ENCODE results near the gene PLIN1.

PLIN1 gene

GRCh38 chr15:89630260-89630659, 48.9 kb downstream of the PLIN1 start:
- peaks cover 62% of the 10 kb centered on the region for H3K36me3 Mint-ChIP-seq (ENCODE audit: low read depth)
- H3K4me1 Mint-ChIP-seq (ENCODE audit: low read depth) = peaks cover 5% of the 10 kb centered on the region
- no peaks in the 10 kb centered on the region for H3K27me3 Mint-ChIP-seq
- H3K27ac Mint-ChIP-seq = no peak overlapping the region
- peaks cover 1% of the 10 kb centered on the region for H3K9me3 Mint-ChIP-seq
- no peak overlapping the region for H3K4me3 Mint-ChIP-seq

GRCh38 chr15:89629829-89630228, 49.3 kb downstream of the PLIN1 start:
- Mint-ChIP-seq H3K27me3 (no peaks in the 10 kb centered on the region), H3K9me3 (no peaks in the 10 kb centered on the region), H3K4me1 (ENCODE audit: low read depth) (peaks cover 5% of the 10 kb centered on the region), H3K27ac (no peak overlapping the region), H3K4me3 (peak overlapping the region; percentile 6), H3K36me3 (ENCODE audit: low read depth) (peaks cover 63% of the 10 kb centered on the region)

- H3K9me3 Mint-ChIP-seq = no peaks in the 10 kb centered on the region
- H3K4me3 Mint-ChIP-seq = peak overlapping the region; percentile 6
- H3K27ac Mint-ChIP-seq = no peak overlapping the region
- H3K36me3 Mint-ChIP-seq (ENCODE audit: low read depth) = peaks cover 71% of the 10 kb centered on the region
- no peaks in the 10 kb centered on the region for H3K27me3 Mint-ChIP-seq
- peaks cover 5% of the 10 kb centered on the region for H3K4me1 Mint-ChIP-seq (ENCODE audit: low read depth)
These were observed 50.1 kb downstream of the PLIN1 start for GRCh38 chr15:89628806-89629715.

- H3K27ac Mint-ChIP-seq = no peak overlapping the region
- H3K27me3 Mint-ChIP-seq = no peaks in the 10 kb centered on the region
- peaks cover 74% of the 10 kb centered on the region for H3K36me3 Mint-ChIP-seq (ENCODE audit: low read depth)
- no peak overlapping the region for H3K4me3 Mint-ChIP-seq
- peaks cover 5% of the 10 kb centered on the region for H3K4me1 Mint-ChIP-seq (ENCODE audit: low read depth)
- no peaks in the 10 kb centered on the region for H3K9me3 Mint-ChIP-seq
These were observed 50.9 kb downstream of the PLIN1 start for GRCh38 chr15:89628301-89628700.

- no peaks in the 10 kb centered on the region for H3K27me3 Mint-ChIP-seq
These were observed 51.8 kb downstream of the PLIN1 start for GRCh38 chr15:89627256-89627970.

GRCh38 chr15:89625716-89626115, 53.5 kb downstream of the PLIN1 start:
- H3K27ac Mint-ChIP-seq = no peak overlapping the region
- no peak overlapping the region for H3K4me3 Mint-ChIP-seq

More at GRCh38 chr15:89627256-89627970, 51.8 kb downstream of the PLIN1 start:
- peaks cover 77% of the 10 kb centered on the region for H3K36me3 Mint-ChIP-seq (ENCODE audit: low read depth)
- H3K4me1 Mint-ChIP-seq (ENCODE audit: low read depth) = peaks cover 5% of the 10 kb centered on the region
- H3K27ac Mint-ChIP-seq = no peak overlapping the region
- no peak overlapping the region for H3K4me3 Mint-ChIP-seq
- no peaks in the 10 kb centered on the region for H3K9me3 Mint-ChIP-seq

GRCh38 chr15:89623165-89623564, 56.0 kb downstream of the PLIN1 start:
- Mint-ChIP-seq H3K27me3 (no peaks in the 10 kb centered on the region), H3K27ac (no peak overlapping the region), H3K9me3 (no peaks in the 10 kb centered on the region), H3K4me1 (ENCODE audit: low read depth) (no peaks in the 10 kb centered on the region), H3K36me3 (ENCODE audit: low read depth) (peaks cover 91% of the 10 kb centered on the region), H3K4me3 (no peak overlapping the region)

More at GRCh38 chr15:89625716-89626115, 53.5 kb downstream of the PLIN1 start:
- Mint-ChIP-seq H3K36me3 (ENCODE audit: low read depth) (peaks cover 82% of the 10 kb centered on the region), H3K4me1 (ENCODE audit: low read depth) (peaks cover 5% of the 10 kb centered on the region), H3K9me3 (no peaks in the 10 kb centered on the region), H3K27me3 (no peaks in the 10 kb centered on the region)

- Mint-ChIP-seq H3K4me3 (no peak overlapping the region), H3K27ac (no peak overlapping the region), H3K27me3 (no peaks in the 10 kb centered on the region), H3K9me3 (no peaks in the 10 kb centered on the region), H3K4me1 (ENCODE audit: low read depth) (no peaks in the 10 kb centered on the region), H3K36me3 (ENCODE audit: low read depth) (peaks cover 87% of the 10 kb centered on the region)
These were observed 57.6 kb downstream of the PLIN1 start for GRCh38 chr15:89621547-89621946.

GRCh38 chr15:89616228-89616627, 62.9 kb downstream of the PLIN1 start:
- Mint-ChIP-seq H3K36me3 (ENCODE audit: low read depth) (peaks cover 87% of the 10 kb centered on the region), H3K27me3 (no peaks in the 10 kb centered on the region), H3K9me3 (peaks cover 23% of the 10 kb centered on the region), H3K4me3 (no peak overlapping the region), H3K27ac (no peak overlapping the region), H3K4me1 (ENCODE audit: low read depth) (no peaks in the 10 kb centered on the region)

- no peak overlapping the region for H3K4me3 Mint-ChIP-seq
- no peaks in the 10 kb centered on the region for H3K4me1 Mint-ChIP-seq (ENCODE audit: low read depth)
- peaks cover 89% of the 10 kb centered on the region for H3K36me3 Mint-ChIP-seq (ENCODE audit: low read depth)
- peaks cover 26% of the 10 kb centered on the region for H3K9me3 Mint-ChIP-seq
- no peaks in the 10 kb centered on the region for H3K27me3 Mint-ChIP-seq
- no peak overlapping the region for H3K27ac Mint-ChIP-seq
These were observed 64.0 kb downstream of the PLIN1 start for GRCh38 chr15:89615135-89615534.
